Activated T-helper 1 cell treated with anti-CD3 and anti-CD28 coated beads, Interleukin-2, amount 50 U/mL, for 16 hours (primary cell): ENCODE measurements around the gene SALL3.

ENCODE experiments used
- DNase-seq, 2 donors: peaks; one replicate each; pipeline ENCODE4 v3.0.0-alpha.2; 2020; ENCODE audit warnings: low read depth in 1 of 2, low spot score in 1 of 2

Gene SALL3

GRCh38 chr18:78965260-78965659, 14.4 kb upstream of the SALL3 start:
- DNase-seq, result no peak

- no peak for DNase-seq
These were observed 13.5 kb upstream of the SALL3 start for GRCh38 chr18:78965917-78966792.

- no peak for DNase-seq
These were observed 12.9 kb upstream of the SALL3 start for GRCh38 chr18:78966793-78967106.

GRCh38 chr18:78967692-78968091, 11.9 kb upstream of the SALL3 start:
- no peak for DNase-seq

GRCh38 chr18:78969574-78970315, 9.9 kb upstream of the SALL3 start:
- no peak for DNase-seq

- DNase-seq, result no peak
These were observed 8.8 kb upstream of the SALL3 start for GRCh38 chr18:78970774-78971333.

GRCh38 chr18:78971511-78972245, 7.9 kb upstream of the SALL3 start:
- DNase-seq, result no peak

GRCh38 chr18:78972385-78972918, 7.2 kb upstream of the SALL3 start:
- no peak for DNase-seq

- DNase-seq, result no peak
These were observed 6.7 kb upstream of the SALL3 start for GRCh38 chr18:78972930-78973331.

- no peak for DNase-seq
These were observed 6.1 kb upstream of the SALL3 start for GRCh38 chr18:78973357-78974083.

- no peak for DNase-seq
These were observed 5.4 kb upstream of the SALL3 start for GRCh38 chr18:78974115-78974761.

GRCh38 chr18:78975292-78975691, 4.3 kb upstream of the SALL3 start:
- DNase-seq, result no peak

- no peak for DNase-seq
These were observed 3.8 kb upstream of the SALL3 start for GRCh38 chr18:78975699-78976335.

- DNase-seq, result no peak
These were observed 2.6 kb upstream of the SALL3 start for GRCh38 chr18:78976765-78977636.

GRCh38 chr18:78977637-78978348, 1.8 kb upstream of the SALL3 start:
- no peak for DNase-seq

- DNase-seq, result no peak
These were observed 1.1 kb upstream of the SALL3 start for GRCh38 chr18:78978349-78979055.

GRCh38 chr18:78979056-78979729, 425 bp upstream of the SALL3 start:
- DNase-seq, result no peak
